ENCODE data around the gene ETFBKMT.
A peak's percentile ranks its signal among the peaks of the same experiment; 100 is the strongest.

DNA sequence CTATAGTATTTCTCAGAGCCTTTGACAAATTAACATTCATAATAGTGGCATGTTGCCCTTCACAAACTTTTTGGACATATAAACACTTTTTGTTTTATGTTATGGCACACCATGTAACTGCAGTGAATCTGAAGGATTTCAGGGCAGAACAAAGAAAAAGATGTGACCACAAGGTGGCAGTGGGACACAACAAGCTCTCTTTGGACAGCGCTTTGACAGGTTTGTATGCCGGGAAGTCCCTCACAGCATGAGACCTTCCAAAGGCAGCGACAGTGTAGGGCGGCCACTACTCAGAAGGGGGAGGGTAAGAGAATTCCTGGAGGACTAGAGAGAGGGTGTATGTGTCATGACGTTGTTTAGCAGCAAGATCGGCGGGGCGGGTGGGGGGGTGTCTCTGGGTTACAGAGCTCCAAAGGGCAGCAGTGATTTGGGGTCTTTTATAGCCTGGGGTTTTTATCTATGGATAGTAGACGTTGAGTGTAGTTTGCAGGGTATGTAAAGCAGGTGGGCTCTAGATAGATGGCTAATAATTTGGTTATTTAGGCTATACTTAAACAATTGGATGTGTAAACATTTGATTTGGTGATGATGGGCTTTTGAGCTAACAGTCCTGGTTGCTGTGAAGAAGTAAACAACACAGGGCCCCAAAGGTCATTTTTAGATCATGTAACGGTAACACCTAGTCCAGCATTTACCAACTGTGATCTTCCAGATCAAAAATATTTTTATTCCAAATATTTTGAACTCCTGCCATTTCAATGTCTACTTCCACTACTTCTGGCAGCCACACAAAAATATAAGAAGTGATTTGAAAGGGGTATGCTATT is 22.9 kb downstream of the ETFBKMT start:
- TF ChIP-seq, protein P1, sequence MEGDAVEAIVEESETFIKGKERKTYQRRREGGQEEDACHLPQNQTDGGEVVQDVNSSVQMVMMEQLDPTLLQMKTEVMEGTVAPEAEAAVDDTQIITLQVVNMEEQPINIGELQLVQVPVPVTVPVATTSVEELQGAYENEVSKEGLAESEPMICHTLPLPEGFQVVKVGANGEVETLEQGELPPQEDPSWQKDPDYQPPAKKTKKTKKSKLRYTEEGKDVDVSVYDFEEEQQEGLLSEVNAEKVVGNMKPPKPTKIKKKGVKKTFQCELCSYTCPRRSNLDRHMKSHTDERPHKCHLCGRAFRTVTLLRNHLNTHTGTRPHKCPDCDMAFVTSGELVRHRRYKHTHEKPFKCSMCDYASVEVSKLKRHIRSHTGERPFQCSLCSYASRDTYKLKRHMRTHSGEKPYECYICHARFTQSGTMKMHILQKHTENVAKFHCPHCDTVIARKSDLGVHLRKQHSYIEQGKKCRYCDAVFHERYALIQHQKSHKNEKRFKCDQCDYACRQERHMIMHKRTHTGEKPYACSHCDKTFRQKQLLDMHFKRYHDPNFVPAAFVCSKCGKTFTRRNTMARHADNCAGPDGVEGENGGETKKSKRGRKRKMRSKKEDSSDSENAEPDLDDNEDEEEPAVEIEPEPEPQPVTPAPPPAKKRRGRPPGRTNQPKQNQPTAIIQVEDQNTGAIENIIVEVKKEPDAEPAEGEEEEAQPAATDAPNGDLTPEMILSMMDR (IDR thresholded peaks at IDR 0.05), result peak; percentile 67
- TF ChIP-seq, protein P2, sequence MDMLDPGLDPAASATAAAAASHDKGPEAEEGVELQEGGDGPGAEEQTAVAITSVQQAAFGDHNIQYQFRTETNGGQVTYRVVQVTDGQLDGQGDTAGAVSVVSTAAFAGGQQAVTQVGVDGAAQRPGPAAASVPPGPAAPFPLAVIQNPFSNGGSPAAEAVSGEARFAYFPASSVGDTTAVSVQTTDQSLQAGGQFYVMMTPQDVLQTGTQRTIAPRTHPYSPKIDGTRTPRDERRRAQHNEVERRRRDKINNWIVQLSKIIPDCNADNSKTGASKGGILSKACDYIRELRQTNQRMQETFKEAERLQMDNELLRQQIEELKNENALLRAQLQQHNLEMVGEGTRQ (IDR thresholded peaks at IDR 0.05; ENCODE audit: borderline replicate concordance, low read depth, low read length), result no peak
- TF ChIP-seq MXI1 (IDR thresholded peaks at IDR 0.05; ENCODE audit: low read depth, low read length) (no peak), EZH2phosphoT487 (IDR thresholded peaks at IDR 0.05; ENCODE audit: borderline replicate concordance, low read depth) (no peak), USF1 (IDR thresholded peaks at IDR 0.05; ENCODE audit: borderline replicate concordance, low read depth) (no peak), CHD2 (IDR thresholded peaks at IDR 0.05; ENCODE audit: low read length, partially characterized antibody) (no peak)
- TF ChIP-seq, protein P3, sequence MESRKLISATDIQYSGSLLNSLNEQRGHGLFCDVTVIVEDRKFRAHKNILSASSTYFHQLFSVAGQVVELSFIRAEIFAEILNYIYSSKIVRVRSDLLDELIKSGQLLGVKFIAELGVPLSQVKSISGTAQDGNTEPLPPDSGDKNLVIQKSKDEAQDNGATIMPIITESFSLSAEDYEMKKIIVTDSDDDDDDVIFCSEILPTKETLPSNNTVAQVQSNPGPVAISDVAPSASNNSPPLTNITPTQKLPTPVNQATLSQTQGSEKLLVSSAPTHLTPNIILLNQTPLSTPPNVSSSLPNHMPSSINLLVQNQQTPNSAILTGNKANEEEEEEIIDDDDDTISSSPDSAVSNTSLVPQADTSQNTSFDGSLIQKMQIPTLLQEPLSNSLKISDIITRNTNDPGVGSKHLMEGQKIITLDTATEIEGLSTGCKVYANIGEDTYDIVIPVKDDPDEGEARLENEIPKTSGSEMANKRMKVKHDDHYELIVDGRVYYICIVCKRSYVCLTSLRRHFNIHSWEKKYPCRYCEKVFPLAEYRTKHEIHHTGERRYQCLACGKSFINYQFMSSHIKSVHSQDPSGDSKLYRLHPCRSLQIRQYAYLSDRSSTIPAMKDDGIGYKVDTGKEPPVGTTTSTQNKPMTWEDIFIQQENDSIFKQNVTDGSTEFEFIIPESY (IDR thresholded peaks at IDR 0.05; ENCODE audit: borderline replicate concordance, low read depth), result no peak
